Renal cortical epithelial cell (primary cell): ENCODE results near the gene HS3ST5. TPM values are rescaled to one million over a fixed set of nuclear protein-coding genes. Genes with fewer than 3 reads are reported as not detected.
"Not testable (repeated sequence)": the region's sequence is repeated elsewhere in the genome, so short reads cannot be mapped to it uniquely, and the experiment has no call there.

Experiments
- DNase-seq: peaks from one replicate; pipeline ENCODE4 v3.0.0-alpha.2; 2011; ENCODE audit warnings: low read depth
- total RNA-seq: library from RNA; depleted of rRNA; stranded (reverse); fragments of >200 nt; gene quantifications from 2 replicates; pipeline ENCODE4 v1.2.3, GENCODE V29; 2014

HS3ST5 gene
- total RNA-seq, 1 donor from 2014 or later: not detected

- DNase-seq: peak; percentile 25
These were observed 293.4 kb downstream of the HS3ST5 start for GRCh38 chr6:114049367-114049966.

GRCh38 chr6:114044566-114044965, 298.3 kb downstream of the HS3ST5 start:
- DNase-seq: not testable (repeated sequence)

GRCh38 chr6:114042267-114043016, 300.4 kb downstream of the HS3ST5 start:
- no peak for DNase-seq

- DNase-seq: no peak
These were observed 302.0 kb downstream of the HS3ST5 start for GRCh38 chr6:114040871-114041270.

- DNase-seq: no peak
These were observed 303.0 kb downstream of the HS3ST5 start for GRCh38 chr6:114039841-114040240.

- no peak for DNase-seq
These were observed 309.2 kb downstream of the HS3ST5 start for GRCh38 chr6:114033606-114034005.

- DNase-seq: no peak
These were observed 310.1 kb downstream of the HS3ST5 start for GRCh38 chr6:114032721-114033120.

GRCh38 chr6:114030767-114031166, 312.1 kb downstream of the HS3ST5 start:
- DNase-seq: no peak

- no peak for DNase-seq
These were observed 318.1 kb downstream of the HS3ST5 start for GRCh38 chr6:114024746-114025145.

- DNase-seq: no peak
These were observed 322.6 kb downstream of the HS3ST5 start for GRCh38 chr6:114020196-114020595.

- DNase-seq: peak; percentile 35
These were observed 325.7 kb downstream of the HS3ST5 start for GRCh38 chr6:114017146-114017545.

GRCh38 chr6:114014106-114014505, 328.7 kb downstream of the HS3ST5 start:
- not testable (repeated sequence) for DNase-seq

GRCh38 chr6:114011486-114011885, 331.3 kb downstream of the HS3ST5 start:
- DNase-seq: not testable (repeated sequence)

- DNase-seq: no peak
These were observed 332.3 kb downstream of the HS3ST5 start for GRCh38 chr6:114010540-114010939.

GRCh38 chr6:114009192-114009591, 333.6 kb downstream of the HS3ST5 start:
- DNase-seq: no peak

GRCh38 chr6:114008331-114008730, 334.5 kb downstream of the HS3ST5 start:
- no peak for DNase-seq

GRCh38 chr6:114007516-114007915, 335.3 kb downstream of the HS3ST5 start:
- no peak for DNase-seq
